PC-9 (cell line): ENCODE measurements around the gene BAD. TPM values are rescaled to one million over a fixed set of nuclear protein-coding genes. Genes with fewer than 3 reads are reported as not detected.

Experiments
- BruUV-seq: library from RNA; stranded (reverse); fragments of 400-500 nt; replicated peaks from 2 replicates; lab custom pipeline; 2021; lab: Mats Ljungman, UMichigan
- CTCF ChIA-PET: fragments of 300-600 bp; sonication (Branson Sonifier 250); formaldehyde crosslinking; loops from one replicate; lab custom pipeline; 2022; ENCODE audit warnings: antibody characterized with exemption; lab: Charles Lee
- POLR2A ChIA-PET: fragments of 300-600 bp; sonication (Branson Sonifier 250); formaldehyde crosslinking; loops from one replicate; lab custom pipeline; 2022; ENCODE audit warnings: antibody characterized with exemption; ENCODE audit not compliant: unreplicated experiment; lab: Charles Lee
- DNase-seq, 2 experiments: peaks; one replicate each; pipeline versions ENCODE4 v3.0.0 to v3.0.0-alpha.2; 2015 to 2022; ENCODE audit warnings: mixed read lengths in 1 of 2
- H2AFZ ChIP-seq: fragments of 200-600 bp; sonication (generic); 2 replicates; pipeline ENCODE4 v1.8.1; 2017; ENCODE audit warnings: antibody characterized with exemption
- H3F3A ChIP-seq: fragments of 200-600 bp; sonication (generic); 2 replicates; pipeline ENCODE4 v1.8.1; 2017; ENCODE audit warnings: antibody characterized with exemption, mild to moderate bottlenecking, low read depth; ENCODE audit not compliant: insufficient read depth
- H3K27ac ChIP-seq: fragments of 200-600 bp; sonication (generic); 2 replicates; pipeline ENCODE4 v1.6.1; 2016; ENCODE audit warnings: mixed run types
- H3K27me3 ChIP-seq: fragments of 200-600 bp; sonication (generic); 2 replicates; pipeline ENCODE4 v1.6.1; 2016; ENCODE audit warnings: low read depth, mixed run types; ENCODE audit not compliant: insufficient read depth
- H3K36me3 ChIP-seq: fragments of 200-600 bp; sonication (generic); 2 replicates; pipeline ENCODE4 v1.6.1; 2016; ENCODE audit warnings: low read depth, mixed run types
- H3K4me1 ChIP-seq: fragments of 200-600 bp; sonication (generic); replicated peaks from 2 replicates; pipeline ENCODE4 v1.6.1; 2016; ENCODE audit warnings: mixed run types; ENCODE audit not compliant: insufficient read depth
- H3K4me2 ChIP-seq: fragments of 200-600 bp; sonication (generic); 2 replicates; pipeline ENCODE4 v1.6.1; 2017; ENCODE audit warnings: mixed run types
- H3K4me3 ChIP-seq: fragments of 200-600 bp; sonication (generic); 2 replicates; pipeline ENCODE4 v1.6.1; 2016; ENCODE audit warnings: mixed run types
- H3K79me2 ChIP-seq: fragments of 200-600 bp; sonication (generic); 2 replicates; pipeline ENCODE4 v1.6.1; 2017; ENCODE audit warnings: low read depth, mixed run types
- H3K9me2 ChIP-seq: fragments of 200-600 bp; sonication (generic); 2 replicates; pipeline ENCODE4 v1.8.1; 2017; ENCODE audit warnings: mild to moderate bottlenecking; ENCODE audit not compliant: insufficient read depth
- H3K9me3 ChIP-seq: fragments of 200-600 bp; sonication (generic); 2 replicates; pipeline ENCODE4 v1.8.1; 2016; ENCODE audit warnings: low read depth; ENCODE audit not compliant: insufficient read depth
- H4K20me1 ChIP-seq: fragments of 200-600 bp; sonication (generic); 2 replicates; pipeline ENCODE4 v1.8.1; 2017; ENCODE audit not compliant: insufficient read depth
- CTCF ChIP-seq: fragments of 200-600 bp; sonication (generic); conservative IDR thresholded peaks from 2 replicates; pipeline ENCODE4 v1.6.1; 2017; ENCODE audit warnings: mixed run types, antibody characterized with exemption, mild to moderate bottlenecking, moderate library complexity
- EZH2 ChIP-seq: fragments of 200-600 bp; sonication (generic); IDR thresholded peaks from 2 replicates; pipeline ENCODE4 v1.8.0; 2017; ENCODE audit warnings: antibody characterized with exemption, low read depth
- intact Hi-C: fragments of 100-400 bp; cut with micrococcal nuclease; formaldehyde crosslinking; loops from one replicate; pipeline ENCODE4 v1.10.0; 2022; ENCODE audit not compliant: unreplicated experiment
- total RNA-seq: library from RNA; stranded (reverse); gene quantifications from 2 replicates; pipeline ENCODE4 v1.2.3, GENCODE V29; 2021

BAD gene
- total RNA-seq, 1 experiment from 2014 or later: 94.3 TPM

- no peak overlapping the region for H2AFZ ChIP-seq
- CTCF ChIA-PET: no interaction called here
- no peak overlapping the region for H3K4me3 ChIP-seq
Observed at GRCh38 chr11:64290352-64291261, 6.1 kb upstream of the BAD start.

GRCh38 chr11:64289002-64289564 is 4.6 kb upstream of the BAD start:
- H3K27ac ChIP-seq: no peak overlapping the region
- POLR2A ChIA-PET: no interaction called here
- H3K27me3 ChIP-seq: no peaks in the 10 kb centered on the region
- H3K36me3 ChIP-seq: no peaks in the 10 kb centered on the region
- H3K4me1 ChIP-seq: peaks cover 13% of the 10 kb centered on the region
- H4K20me1 ChIP-seq: no peaks in the 10 kb centered on the region
- no TSS peak for BruUV-seq
- no peak for TF ChIP-seq EZH2
- no peak for TF ChIP-seq CTCF
- H3K9me3 ChIP-seq: no peaks in the 10 kb centered on the region
- peak in 1 of 2 experiments; percentile 10 for DNase-seq
- peaks cover 6% of the 10 kb centered on the region; the same call in 1 of the 2 replicates for H3K79me2 ChIP-seq
- H3K4me2 ChIP-seq: no peak overlapping the region
- CTCF ChIA-PET: interaction anchor here (0.6 to 0.7 kb wide), 2 partner anchors 69 to 416 kb away, joined by 4 read pairs; no protein-coding TSS in a partner anchor
- H3K4me3 ChIP-seq: no peak overlapping the region
- no peaks in the 10 kb centered on the region for H3K9me2 ChIP-seq
- no peak overlapping the region for H2AFZ ChIP-seq
- peaks cover 11% of the 10 kb centered on the region; the same call in 1 of the 2 replicates for H3F3A ChIP-seq
- intact Hi-C loops: no loop called here

More at GRCh38 chr11:64290352-64291261, 6.1 kb upstream of the BAD start:
- no peaks in the 10 kb centered on the region for H3K36me3 ChIP-seq
- H3F3A ChIP-seq: peaks cover 6% of the 10 kb centered on the region; the same call in 1 of the 2 replicates
- TF ChIP-seq CTCF: no peak
- TF ChIP-seq EZH2: no peak
- no peaks in the 10 kb centered on the region for H4K20me1 ChIP-seq
- H3K4me1 ChIP-seq: peaks cover 11% of the 10 kb centered on the region
- intact Hi-C loops: no loop called here
- no peaks in the 10 kb centered on the region for H3K9me3 ChIP-seq
- POLR2A ChIA-PET: no interaction called here
- H3K27me3 ChIP-seq: no peaks in the 10 kb centered on the region
- H3K4me2 ChIP-seq: no peak overlapping the region
- BruUV-seq: no TSS peak
- H3K79me2 ChIP-seq: peaks cover 4% of the 10 kb centered on the region; the same call in 1 of the 2 replicates
- H3K27ac ChIP-seq: no peak overlapping the region
- DNase-seq: peak in 1 of 2 experiments; percentile 23
- H3K9me2 ChIP-seq: no peaks in the 10 kb centered on the region

GRCh38 chr11:64288353-64288750 is 3.9 kb upstream of the BAD start:
- TF ChIP-seq EZH2 (no peak), CTCF (no peak)
- no TSS peak for BruUV-seq
- H3F3A ChIP-seq: peaks cover 12% of the 10 kb centered on the region; the same call in 1 of the 2 replicates
- CTCF ChIA-PET: no interaction called here
- intact Hi-C loops: no loop called here
- H4K20me1 ChIP-seq: no peaks in the 10 kb centered on the region
- no peak overlapping the region for H3K4me3 ChIP-seq
- POLR2A ChIA-PET: no interaction called here
- H3K27me3 ChIP-seq: no peaks in the 10 kb centered on the region
- H3K27ac ChIP-seq: no peak overlapping the region
- no peaks in the 10 kb centered on the region for H3K9me3 ChIP-seq
- peak in 1 of 2 experiments; percentile 16 for DNase-seq
- H3K9me2 ChIP-seq: no peaks in the 10 kb centered on the region
- peaks cover 10% of the 10 kb centered on the region; the same call in 1 of the 2 replicates for H3K79me2 ChIP-seq
- no peak overlapping the region for H2AFZ ChIP-seq
- H3K4me2 ChIP-seq: no peak overlapping the region
- no peaks in the 10 kb centered on the region for H3K36me3 ChIP-seq
- peaks cover 20% of the 10 kb centered on the region for H3K4me1 ChIP-seq
